Endodermal cell (in vitro differentiated cells): ENCODE measurements around the gene CERS4. TPM values are rescaled to one million over a fixed set of nuclear protein-coding genes. Genes with fewer than 3 reads are reported as not detected.
"Not testable (repeated sequence)": the region's sequence is repeated elsewhere in the genome, so short reads cannot be mapped to it uniquely, and the experiment has no call there.

Experiments
- DNase-seq: peaks from one replicate; pipeline ENCODE4 v3.0.0-alpha.2; 2017
- H3K27ac ChIP-seq: 2 replicates; pipeline ENCODE4 v1.5.1; 2013; ENCODE audit warnings: mild to moderate bottlenecking, low read depth, low read length, moderate library complexity
- H3K27me3 ChIP-seq: 2 replicates; pipeline ENCODE4 v1.6.1; 2013; ENCODE audit warnings: mild to moderate bottlenecking, low read length, moderate library complexity; ENCODE audit not compliant: insufficient read depth, control insufficient read depth, poor library complexity, severe bottlenecking
- H3K36me3 ChIP-seq: 2 replicates; pipeline ENCODE4 v1.7.0; 2013; ENCODE audit warnings: mild to moderate bottlenecking, low read length, moderate library complexity; ENCODE audit not compliant: control insufficient read depth, insufficient read depth
- H3K4me1 ChIP-seq: one replicate; pipeline ENCODE4 v1.7.0; 2013; ENCODE audit warnings: low read length; ENCODE audit not compliant: control insufficient read depth, insufficient read depth
- H3K4me3 ChIP-seq: 2 replicates; pipeline ENCODE4 v1.5.1; 2013; ENCODE audit warnings: mild to moderate bottlenecking, low read length, moderate library complexity
- H3K9ac ChIP-seq: 2 replicates; pipeline ENCODE4 v1.6.1; 2013; ENCODE audit warnings: mild to moderate bottlenecking, low read length, moderate library complexity; ENCODE audit not compliant: poor library complexity, severe bottlenecking; ENCODE audit errors: extremely low read depth
- H3K9me3 ChIP-seq: 2 replicates; pipeline ENCODE4 v1.6.1; 2013; ENCODE audit warnings: mild to moderate bottlenecking, low read length, moderate library complexity; ENCODE audit not compliant: control insufficient read depth
- H3K27ac Mint-ChIP-seq: 2 replicates; pipeline ENCODE4 v1.8.0; 2020; ENCODE audit warnings: mixed read lengths
- H3K27me3 Mint-ChIP-seq: 2 replicates; pipeline ENCODE4 v1.8.0; 2021; ENCODE audit warnings: mild to moderate bottlenecking, mixed read lengths; ENCODE audit not compliant: insufficient read depth
- H3K36me3 Mint-ChIP-seq: 2 replicates; pipeline ENCODE4 v1.8.0; 2020; ENCODE audit warnings: low read depth, mixed read lengths
- H3K4me1 Mint-ChIP-seq: 2 replicates; pipeline ENCODE4 v1.8.0; 2020; ENCODE audit warnings: mixed read lengths
- H3K4me3 Mint-ChIP-seq: 2 replicates; pipeline ENCODE4 v1.8.0; 2020; ENCODE audit warnings: mild to moderate bottlenecking, moderate library complexity, mixed read lengths
- H3K9me3 Mint-ChIP-seq: 2 replicates; pipeline ENCODE4 v1.8.0; 2020; ENCODE audit warnings: mild to moderate bottlenecking, mixed read lengths
- CTCF ChIP-seq: fragments of 200-600 bp; sonication (generic); conservative IDR thresholded peaks from 2 replicates; pipeline ENCODE4 v1.5.0; 2021; ENCODE audit warnings: antibody characterized with exemption, mild to moderate bottlenecking
- WGBS, 2 experiments: methylation state at CpG; one replicate each; pipeline versions ENCODE4 v1.1.5 to v1.1.7; 2013; ENCODE audit warnings: missing lambda C conversion rate in 2 of 2, mixed read lengths in 1 of 2; ENCODE audit not compliant: insufficient coverage in 1 of 2, insufficient read length in 1 of 2; 5-methylcytosine and 5-hydroxymethylcytosine counted together
- total RNA-seq, 2 donors: library from RNA; stranded (reverse); fragmentation: NEBNext Ultra II Directional in 1 of 2; extraction: Animal tissue kit (Norgen Biotek cat#: 25700) in 1 of 2; gene quantifications; 2 replicates in 1 of 2; 3 replicates in 1 of 2; pipeline ENCODE4 v1.2.1, GENCODE V29; 2021

Gene CERS4
- total RNA-seq, 2 donors from 2014 or later: 76.9 to 105 TPM

GRCh38 chr19:8204961-8205360 lies 4.2 kb upstream of the CERS4 start:
- Histone ChIP-seq H3K27me3 (no peaks in the 10 kb centered on the region), H3K36me3 (no peaks in the 10 kb centered on the region), H3K9ac (no peak overlapping the region), H3K9me3 (no peaks in the 10 kb centered on the region), H3K4me3 (no peak overlapping the region), H3K4me1 (no peaks in the 10 kb centered on the region), H3K27ac (no peak overlapping the region)
- TF ChIP-seq CTCF: no peak
- Mint-ChIP-seq H3K9me3 (peaks cover 15% of the 10 kb centered on the region), H3K27me3 (no peaks in the 10 kb centered on the region), H3K4me1 (peaks cover 20% of the 10 kb centered on the region), H3K27ac (peak overlapping the region; percentile 79), H3K4me3 (no peak overlapping the region), H3K36me3 (no peaks in the 10 kb centered on the region)
- DNase-seq: peak; percentile 78
- WGBS, 2 experiments: 74 to 82% methylated on average over 2 to 5 of the region's 5 CpGs

GRCh38 chr19:8206147-8207087 lies 2.8 kb upstream of the CERS4 start:
- Histone ChIP-seq H3K27me3 (no peaks in the 10 kb centered on the region), H3K4me3 (no peak overlapping the region), H3K27ac (no peak overlapping the region), H3K9ac (no peak overlapping the region), H3K36me3 (peaks cover 5% of the 10 kb centered on the region), H3K4me1 (no peaks in the 10 kb centered on the region), H3K9me3 (no peaks in the 10 kb centered on the region)
- Mint-ChIP-seq H3K36me3 (no peaks in the 10 kb centered on the region), H3K27ac (peak overlapping the region; percentile 39), H3K27me3 (no peaks in the 10 kb centered on the region), H3K4me1 (peaks cover 25% of the 10 kb centered on the region), H3K4me3 (no peak overlapping the region), H3K9me3 (peaks cover 15% of the 10 kb centered on the region)
- TF ChIP-seq CTCF: no peak
- WGBS, 2 experiments: 91 to 92% methylated on average over 9 to 13 of the region's 13 CpGs
- peak; percentile 71 for DNase-seq

- H3K36me3 Mint-ChIP-seq, H3K4me1 ChIP-seq, H3K27me3 ChIP-seq, H3K36me3 ChIP-seq, H3K27me3 Mint-ChIP-seq, H3K9me3 ChIP-seq, H3K27ac Mint-ChIP-seq, DNase-seq, H3K4me3 ChIP-seq, H3K27ac ChIP-seq, H3K9ac ChIP-seq, H3K4me3 Mint-ChIP-seq: not testable (repeated sequence)
- 97% methylated on average over 5 to 7 of the region's 7 CpGs for WGBS, 2 experiments
- H3K4me1 Mint-ChIP-seq: peaks cover 31% of the 10 kb centered on the region
- H3K9me3 Mint-ChIP-seq: peaks cover 12% of the 10 kb centered on the region
Measured at GRCh38 chr19:8207326-8207725, 1.8 kb upstream of the CERS4 start.
